Smooth muscle cell (in vitro differentiated cells): ENCODE measurements around the gene SMURF1. TPM values are rescaled to one million over a fixed set of nuclear protein-coding genes. Genes with fewer than 3 reads are reported as not detected.
A peak's percentile ranks its signal among the peaks of the same experiment; 100 is the strongest.

Source experiments
- DNase-seq: peaks from one replicate; lab custom pipeline; 2025; ENCODE audit not compliant: unreplicated experiment; lab: John Stamatoyannopoulos, UW
- H2AFZ ChIP-seq: fragments of 200-600 bp; sonication (generic); 2 replicates; pipeline ENCODE4 v1.6.0; 2016; ENCODE audit warnings: antibody characterized with exemption, low read depth, mild to moderate bottlenecking
- H3F3A ChIP-seq: fragments of 200-600 bp; sonication (generic); 2 replicates; pipeline ENCODE4 v1.6.0; 2017; ENCODE audit warnings: antibody characterized with exemption, low read depth
- H3K27ac ChIP-seq: fragments of 200-600 bp; sonication (generic); 2 replicates; pipeline ENCODE4 v1.5.1; 2016; ENCODE audit warnings: low read depth, mild to moderate bottlenecking
- H3K27me3 ChIP-seq: fragments of 200-600 bp; sonication (generic); 2 replicates; pipeline ENCODE4 v1.6.1; 2016; ENCODE audit warnings: low read depth, mild to moderate bottlenecking
- H3K36me3 ChIP-seq: fragments of 200-600 bp; sonication (generic); 2 replicates; pipeline ENCODE4 v1.5.1; 2016; ENCODE audit warnings: low read depth
- H3K4me1 ChIP-seq: fragments of 200-600 bp; sonication (generic); 2 replicates; pipeline ENCODE4 v1.5.1; 2016; ENCODE audit warnings: low read depth
- H3K4me2 ChIP-seq: fragments of 200-600 bp; sonication (generic); 2 replicates; pipeline ENCODE4 v1.6.0; 2016; ENCODE audit warnings: mild to moderate bottlenecking
- H3K4me3 ChIP-seq: fragments of 200-600 bp; sonication (generic); 2 replicates; pipeline ENCODE4 v1.5.1; 2016; ENCODE audit warnings: mild to moderate bottlenecking
- H3K79me2 ChIP-seq: fragments of 200-600 bp; sonication (generic); 2 replicates; pipeline ENCODE4 v1.6.0; 2016; ENCODE audit warnings: low read depth, mild to moderate bottlenecking
- H3K9ac ChIP-seq: fragments of 200-600 bp; sonication (generic); 2 replicates; pipeline ENCODE4 v1.6.0; 2016; ENCODE audit warnings: low read depth
- H3K9me3 ChIP-seq: fragments of 200-600 bp; sonication (generic); replicated peaks from 2 replicates; pipeline ENCODE4 v1.5.1; 2016; ENCODE audit warnings: low read depth
- H4K20me1 ChIP-seq: fragments of 200-600 bp; sonication (generic); 2 replicates; pipeline ENCODE4 v1.6.0; 2016; ENCODE audit warnings: low read depth
- CTCF ChIP-seq: fragments of 200-600 bp; sonication (generic); IDR thresholded peaks from 2 replicates; pipeline ENCODE4 v1.5.1; 2017; ENCODE audit warnings: borderline replicate concordance, mild to moderate bottlenecking, antibody characterized with exemption; ENCODE audit not compliant: insufficient read depth, poor library complexity, severe bottlenecking
- WGBS: methylation state at CpG from one replicate; pipeline ENCODE4 v1.1.7; 2016; ENCODE audit warnings: low lambda C conversion rate; 5-methylcytosine and 5-hydroxymethylcytosine counted together
- polyA plus RNA-seq: library from polyadenylated mRNA; unstranded; fragments of >200 nt; fragmentation: Nextera tagmentation; extraction: Ambion mirVana; gene quantifications from 2 replicates; pipeline ENCODE4 v1.2.1, GENCODE V29; 2016
- total RNA-seq: library from RNA; depleted of rRNA; stranded (reverse); fragments of >200 nt; gene quantifications from 2 replicates; pipeline ENCODE4 v1.2.3, GENCODE V29; 2014

The SMURF1 gene
- total and polyA plus RNA-seq, 2 experiments from 2014 or later, result 17.5 to 28.5 TPM

- Histone ChIP-seq H3K79me2 (peaks cover 94% of the 10 kb centered on the region), H3K4me3 (no peak overlapping the region), H4K20me1 (peaks cover 99% of the 10 kb centered on the region), H3K9ac (no peak overlapping the region), H3K27me3 (no peaks in the 10 kb centered on the region), H3K27ac (no peak overlapping the region), H3K4me2 (no peak overlapping the region), H3K9me3 (no peaks in the 10 kb centered on the region), H3F3A (no peaks in the 10 kb centered on the region), H3K4me1 (no peaks in the 10 kb centered on the region), H2AFZ (no peak overlapping the region), H3K36me3 (no peaks in the 10 kb centered on the region)
- no peak for DNase-seq
- no peak for TF ChIP-seq CTCF
- WGBS, result 100% methylated on average over 2 of the region's 2 CpGs
Measured at GRCh38 chr7:99073839-99074446, 70.0 kb downstream of the SMURF1 start.

- 93% methylated on average over 7 of the region's 7 CpGs for WGBS
- H3K79me2 ChIP-seq, result peaks cover 93% of the 10 kb centered on the region
- peaks cover 99% of the 10 kb centered on the region for H4K20me1 ChIP-seq
- H3K4me1 ChIP-seq, result no peaks in the 10 kb centered on the region
- no peak for TF ChIP-seq CTCF
- H3K9ac ChIP-seq, result no peak overlapping the region
- H3F3A ChIP-seq, result no peaks in the 10 kb centered on the region
- no peaks in the 10 kb centered on the region for H3K27me3 ChIP-seq
- no peak overlapping the region for H3K4me2 ChIP-seq
- H3K27ac ChIP-seq, result peak overlapping the region; percentile 51
- no peak for DNase-seq
- H3K36me3 ChIP-seq, result no peaks in the 10 kb centered on the region
- no peak overlapping the region for H2AFZ ChIP-seq
- no peaks in the 10 kb centered on the region for H3K9me3 ChIP-seq
- H3K4me3 ChIP-seq, result no peak overlapping the region
Measured at GRCh38 chr7:99072126-99072525, 71.8 kb downstream of the SMURF1 start.

- H3K36me3 ChIP-seq, result no peaks in the 10 kb centered on the region
- H4K20me1 ChIP-seq, result peaks cover 100% of the 10 kb centered on the region
- peaks cover 93% of the 10 kb centered on the region for H3K79me2 ChIP-seq
- 96% methylated on average over 3 of the region's 3 CpGs for WGBS
- H3K4me3 ChIP-seq, result no peak overlapping the region
- H3K9me3 ChIP-seq, result no peaks in the 10 kb centered on the region
- no peaks in the 10 kb centered on the region for H3K27me3 ChIP-seq
- no peak for DNase-seq
- H3K4me2 ChIP-seq, result no peak overlapping the region
- H3K27ac ChIP-seq, result no peak overlapping the region
- H3K4me1 ChIP-seq, result no peaks in the 10 kb centered on the region
- no peak overlapping the region for H3K9ac ChIP-seq
- H3F3A ChIP-seq, result no peaks in the 10 kb centered on the region
- no peak overlapping the region for H2AFZ ChIP-seq
- no peak for TF ChIP-seq CTCF
Measured at GRCh38 chr7:99070361-99070760, 73.5 kb downstream of the SMURF1 start.
